HG03575 (cell line): ENCODE results near the gene ULBP3.

Experiments
- ATAC-seq: cut with Tn5 transposase; IDR thresholded peaks from one replicate; pipeline ENCODE4 v1.9.1; 2021; ENCODE audit not compliant: unreplicated experiment, insufficient number of reproducible peaks, low FRiP score; ENCODE audit errors: extremely low read depth

ULBP3 gene

GRCh38 chr6:150048099-150048498 is 20.8 kb downstream of the ULBP3 start:
- no peak for ATAC-seq

- ATAC-seq, result no peak
Observed at GRCh38 chr6:150046943-150047342, 22.0 kb downstream of the ULBP3 start.

GRCh38 chr6:150044621-150045145 is 24.2 kb downstream of the ULBP3 start:
- ATAC-seq, result no peak

GRCh38 chr6:150043501-150044412 is 25.2 kb downstream of the ULBP3 start:
- no peak for ATAC-seq

GRCh38 chr6:150043096-150043495 is 25.8 kb downstream of the ULBP3 start:
- no peak for ATAC-seq

- no peak for ATAC-seq
Observed at GRCh38 chr6:150038202-150039062, 30.5 kb downstream of the ULBP3 start.

- no peak for ATAC-seq
Observed at GRCh38 chr6:150037526-150038201, 31.3 kb downstream of the ULBP3 start.

- ATAC-seq, result no peak
Observed at GRCh38 chr6:150036081-150036480, 32.8 kb downstream of the ULBP3 start.

GRCh38 chr6:150033207-150033771 is 35.6 kb downstream of the ULBP3 start:
- ATAC-seq, result no peak

- ATAC-seq, result no peak
Observed at GRCh38 chr6:150032598-150032997, 36.3 kb downstream of the ULBP3 start.

GRCh38 chr6:150030611-150031010 is 38.3 kb downstream of the ULBP3 start:
- no peak for ATAC-seq

GRCh38 chr6:150029749-150030148 is 39.2 kb downstream of the ULBP3 start:
- no peak for ATAC-seq

- ATAC-seq, result no peak
Observed at GRCh38 chr6:150029276-150029675, 39.6 kb downstream of the ULBP3 start.

- no peak for ATAC-seq
Observed at GRCh38 chr6:150028799-150029198, 40.1 kb downstream of the ULBP3 start.

GRCh38 chr6:150027806-150028565 is 40.9 kb downstream of the ULBP3 start:
- ATAC-seq, result no peak

- ATAC-seq, result no peak
Observed at GRCh38 chr6:150026976-150027805, 41.7 kb downstream of the ULBP3 start.

- no peak for ATAC-seq
Observed at GRCh38 chr6:150025201-150025917, 43.6 kb downstream of the ULBP3 start, which contains the start of gene RAET1L. Gene RAET1L (minus strand): TSS chr6:150025532. CDS start chr6:150025471, 61 bp downstream.
